ENCODE results near the gene RABGAP1L.

- TF ChIP-seq, protein P1, sequence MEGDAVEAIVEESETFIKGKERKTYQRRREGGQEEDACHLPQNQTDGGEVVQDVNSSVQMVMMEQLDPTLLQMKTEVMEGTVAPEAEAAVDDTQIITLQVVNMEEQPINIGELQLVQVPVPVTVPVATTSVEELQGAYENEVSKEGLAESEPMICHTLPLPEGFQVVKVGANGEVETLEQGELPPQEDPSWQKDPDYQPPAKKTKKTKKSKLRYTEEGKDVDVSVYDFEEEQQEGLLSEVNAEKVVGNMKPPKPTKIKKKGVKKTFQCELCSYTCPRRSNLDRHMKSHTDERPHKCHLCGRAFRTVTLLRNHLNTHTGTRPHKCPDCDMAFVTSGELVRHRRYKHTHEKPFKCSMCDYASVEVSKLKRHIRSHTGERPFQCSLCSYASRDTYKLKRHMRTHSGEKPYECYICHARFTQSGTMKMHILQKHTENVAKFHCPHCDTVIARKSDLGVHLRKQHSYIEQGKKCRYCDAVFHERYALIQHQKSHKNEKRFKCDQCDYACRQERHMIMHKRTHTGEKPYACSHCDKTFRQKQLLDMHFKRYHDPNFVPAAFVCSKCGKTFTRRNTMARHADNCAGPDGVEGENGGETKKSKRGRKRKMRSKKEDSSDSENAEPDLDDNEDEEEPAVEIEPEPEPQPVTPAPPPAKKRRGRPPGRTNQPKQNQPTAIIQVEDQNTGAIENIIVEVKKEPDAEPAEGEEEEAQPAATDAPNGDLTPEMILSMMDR (conservative IDR thresholded peaks at IDR 0.05; ENCODE audit: low read length), result no peak
- no peak for TF ChIP-seq EZH2phosphoT487 (IDR thresholded peaks at IDR 0.05; ENCODE audit: borderline replicate concordance, low read depth, low read length)
These were observed 177.8 kb downstream of the RABGAP1L start for GRCh38 chr1:174337000-174337681.

All from OCI-LY7 (cell line).